Astrocyte (in vitro differentiated cells and primary cell): Measurements from ENCODE around the gene CRYGB.

ENCODE experiments used
- CTCF ChIP-seq: IDR thresholded peaks from 2 replicates; pipeline ENCODE4 v1.5.1; 2011; ENCODE audit warnings: low read depth, mild to moderate bottlenecking, inconsistent platforms, low read length, moderate library complexity; ENCODE audit not compliant: insufficient read depth
- EZH2 ChIP-seq: IDR thresholded peaks from 2 replicates; pipeline ENCODE4 v1.6.1; 2012; ENCODE audit warnings: mild to moderate bottlenecking, low read length, inconsistent platforms; ENCODE audit not compliant: insufficient read depth

DNA sequence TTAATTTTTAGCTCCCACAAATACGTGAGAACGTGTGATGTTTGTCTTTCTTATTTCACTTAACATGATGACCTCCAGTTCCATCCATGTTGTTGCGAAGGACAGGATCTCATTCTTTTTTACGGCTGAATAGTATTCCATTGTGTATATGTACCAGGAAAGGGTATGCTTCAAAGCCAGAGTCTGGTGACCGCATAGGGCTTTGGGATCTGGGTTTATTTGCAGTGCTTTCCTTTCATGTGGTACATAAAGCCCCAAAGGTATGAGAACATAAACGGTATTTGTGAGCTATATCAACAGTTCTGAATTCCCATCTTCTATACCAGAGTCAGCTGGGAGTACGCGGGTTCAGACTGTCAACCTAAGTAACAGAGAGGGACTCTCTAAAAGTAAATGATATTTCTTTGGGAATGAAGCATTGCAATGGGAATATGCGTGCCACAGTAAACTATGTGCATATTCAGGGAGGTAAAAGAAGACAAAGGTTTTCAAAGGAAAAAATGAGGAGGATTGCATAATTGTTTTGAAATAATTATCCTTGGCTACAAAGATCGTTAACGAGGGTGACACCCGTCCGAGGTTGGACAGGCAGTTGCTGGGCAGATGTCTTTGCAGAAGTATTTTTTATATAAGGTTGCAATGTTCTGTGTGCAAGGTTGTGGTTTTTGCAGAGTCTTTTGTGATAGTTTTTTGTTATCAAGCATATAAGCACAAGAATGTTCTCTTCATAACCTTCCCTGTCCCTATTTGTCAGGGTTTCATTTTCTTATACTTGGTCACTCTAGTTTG is 46.1 kb downstream of the CRYGB start:
- TF ChIP-seq CTCF: no peak
- TF ChIP-seq EZH2: no peak
